Measurements from ENCODE around the gene TMEM52.
A peak's percentile ranks its signal among the peaks of the same experiment; 100 is the strongest.

DNA sequence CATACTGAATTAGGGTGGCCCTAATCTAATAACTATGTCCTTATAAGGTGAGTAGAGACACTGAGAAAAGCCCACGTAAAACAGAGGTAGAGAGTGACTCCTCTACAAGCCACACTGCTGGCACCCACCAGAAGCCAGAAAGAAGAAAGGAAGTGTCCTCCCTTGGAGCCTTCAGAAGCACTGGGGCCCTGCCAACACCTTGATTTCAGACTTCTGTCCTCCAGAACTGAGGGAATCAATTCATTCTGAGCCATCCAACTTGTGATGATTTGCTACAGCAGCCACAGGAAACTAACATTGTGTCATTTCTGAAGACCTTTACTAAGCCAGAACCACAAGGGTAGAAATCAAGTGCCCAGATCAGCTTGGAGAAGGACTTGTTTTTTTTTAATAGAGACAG is 43.1 kb downstream of the TMEM52 start:
- TF ChIP-seq POLR2AphosphoS5 (IDR thresholded peaks at IDR 0.05; ENCODE audit: low read depth, low read length) (peak; percentile 35), POLR2A (IDR thresholded peaks at IDR 0.05; ENCODE audit: low read depth, low read length) (no peak)

Data from GM12892 (cell line).